ENCODE measurements around the gene CROCC. TPM values are rescaled to one million over a fixed set of nuclear protein-coding genes. Genes with fewer than 3 reads are reported as not detected.
"Not testable (repeated sequence)": the region's sequence is repeated elsewhere in the genome, so short reads cannot be mapped to it uniquely, and the experiment has no call there.

CROCC gene
- polyA plus RNA-seq, 2 of the 4 experiments (the other 2 are of a cell fraction), result 4.4 to 10.6 TPM

- 95% methylated on average over 4 of the region's 4 CpGs for WGBS (ENCODE audit: missing lambda C conversion rate)
- H3K27ac ChIP-seq, result no peak overlapping the region
- H3K4me2 ChIP-seq, result no peak overlapping the region
- H3K9me3 ChIP-seq, result no peaks in the 10 kb centered on the region
- no peak for TF ChIP-seq CEBPB (IDR thresholded peaks at IDR 0.05)
- TF ChIP-seq ELK1 (IDR thresholded peaks at IDR 0.05; ENCODE audit: low read depth, low read length), result no peak
- no peak for TF ChIP-seq ZC3H11A (IDR thresholded peaks at IDR 0.05)
- no peak for TF ChIP-seq POLR2A (IDR thresholded peaks at IDR 0.05; ENCODE audit: low read length)
- TF ChIP-seq RNF2 (IDR thresholded peaks at IDR 0.05; ENCODE audit: borderline replicate concordance, low read depth), result no peak
- no peak for TF ChIP-seq RAD21 (conservative IDR thresholded peaks at IDR 0.05 in 1 of 2, IDR thresholded peaks at IDR 0.05 in 1 of 2)
- TF ChIP-seq ZFP36 (IDR thresholded peaks at IDR 0.05; ENCODE audit: borderline replicate concordance, partially characterized antibody), result no peak
- no peak for TF ChIP-seq BCL3 (IDR thresholded peaks at IDR 0.05)
- no peak for TF ChIP-seq ZSCAN20 (CRISPR knock-in tag; IDR thresholded peaks at IDR 0.05)
- no peak for TF ChIP-seq MYC (IDR thresholded peaks at IDR 0.05; ENCODE audit: borderline replicate concordance, low read length)
- ChIA-PET CTCF (interaction anchor here (1.0 to 1.4 kb wide), 3 partner anchors 36 to 130 kb away, joined by 3 to 6 read pairs (median 3); no protein-coding TSS in a partner anchor), POLR2A (interaction anchor here (0.7 kb wide), 1 partner anchor 20 kb away, joined by 4 read pairs; no protein-coding TSS in a partner anchor)
- DNase-seq (ENCODE audit: low read depth in 1 of 2, low spot score in 1 of 2) (no peak), ATAC-seq (no peak), FAIRE-seq (no peak)
- H3K4me1 ChIP-seq, result peaks cover 10% of the 10 kb centered on the region; the same call in 2 of the 3 replicates
- no peak overlapping the region for H3K4me3 ChIP-seq
Measured at GRCh38 chr1:16915627-16915973, 6.1 kb upstream of the CROCC start.

- ChIA-PET CTCF (interaction anchor here (1.0 to 1.4 kb wide), 3 partner anchors 35 to 130 kb away, joined by 3 to 6 read pairs (median 3); no protein-coding TSS in a partner anchor), POLR2A (interaction anchor here (0.7 kb wide), 1 partner anchor 21 kb away, joined by 4 read pairs; no protein-coding TSS in a partner anchor)
- not testable (repeated sequence) for H3K9me3 ChIP-seq; H3K4me1 ChIP-seq; DNase-seq (ENCODE audit: low read depth in 1 of 2, low spot score in 1 of 2); H3K4me2 ChIP-seq; H3K4me3 ChIP-seq; H3K27ac ChIP-seq; ATAC-seq; FAIRE-seq
- WGBS (ENCODE audit: missing lambda C conversion rate), result 71% methylated on average over 6 of the region's 10 CpGs
Measured at GRCh38 chr1:16916036-16916880, 5.5 kb upstream of the CROCC start.

- Histone ChIP-seq H3K27ac (no peak overlapping the region), H3K9me3 (no peaks in the 10 kb centered on the region), H3K4me3 (no peak overlapping the region), H3K4me2 (no peak overlapping the region), H3K4me1 (peaks cover 6% of the 10 kb centered on the region; the same call in 2 of the 3 replicates)
- ChIA-PET POLR2A (no interaction called here), CTCF (no interaction called here)
- DNase-seq (ENCODE audit: low read depth in 1 of 2, low spot score in 1 of 2) (no peak), FAIRE-seq (no peak), ATAC-seq (no peak)
- TF ChIP-seq RARB (CRISPR knock-in tag; IDR thresholded peaks at IDR 0.05) (no peak), JUN (IDR thresholded peaks at IDR 0.05) (no peak), CBX8 (IDR thresholded peaks at IDR 0.05) (no peak), FOXS1 (CRISPR knock-in tag; IDR thresholded peaks at IDR 0.05) (no peak), HOXA7 (CRISPR knock-in tag; IDR thresholded peaks at IDR 0.05) (no peak), EHMT2 (IDR thresholded peaks at IDR 0.05; ENCODE audit: low read depth) (no peak), FOSL2 (IDR thresholded peaks at IDR 0.05) (no peak), FOSL2 (CRISPR knock-in tag; IDR thresholded peaks at IDR 0.05) (no peak), KDM1A (IDR thresholded peaks at IDR 0.05; ENCODE audit: low read depth) (no peak), MYC (IDR thresholded peaks at IDR 0.05; ENCODE audit: borderline replicate concordance, low read length) (no peak), PHF8 (IDR thresholded peaks at IDR 0.05; ENCODE audit: borderline replicate concordance, low read depth) (no peak), HMGXB4 (CRISPR knock-in tag; IDR thresholded peaks at IDR 0.05; ENCODE audit: borderline replicate concordance) (no peak), ELK1 (IDR thresholded peaks at IDR 0.05; ENCODE audit: low read depth, low read length) (no peak), CHD4 (IDR thresholded peaks at IDR 0.05; ENCODE audit: borderline replicate concordance) (no peak)
- 82% methylated on average over 2 of the region's 3 CpGs for WGBS (ENCODE audit: missing lambda C conversion rate)
Measured at GRCh38 chr1:16918371-16918770, 3.4 kb upstream of the CROCC start.

- H3K9me3 ChIP-seq; H3K27ac ChIP-seq; H3K4me1 ChIP-seq; ATAC-seq; POLR2A ChIA-PET; H3K4me2 ChIP-seq; FAIRE-seq; H3K4me3 ChIP-seq; DNase-seq (ENCODE audit: low read depth in 1 of 2, low spot score in 1 of 2): not testable (repeated sequence)
- CTCF ChIA-PET, result interaction anchor here (1.6 kb wide), 1 partner anchor 33 kb away, joined by 3 read pairs; no protein-coding TSS in a partner anchor
- WGBS (ENCODE audit: missing lambda C conversion rate), result 90% methylated on average over 14 of the region's 15 CpGs
Measured at GRCh38 chr1:16918936-16919665, 2.6 kb upstream of the CROCC start.
